Midbrain (tissue), 1 donor: Measurements from ENCODE around the gene KCNMA1.

ENCODE experiments used
- DNase-seq: peaks from one replicate; lab custom pipeline; 2025; lab: John Stamatoyannopoulos, UW

The KCNMA1 gene

GRCh38 chr10:77020426-77021040 is 617.1 kb downstream of the KCNMA1 start:
- no peak for DNase-seq

- DNase-seq: no peak
Observed at GRCh38 chr10:77016855-77017254, 620.8 kb downstream of the KCNMA1 start.

- no peak for DNase-seq
Observed at GRCh38 chr10:77016278-77016815, 621.3 kb downstream of the KCNMA1 start.

GRCh38 chr10:77015360-77015759 is 622.2 kb downstream of the KCNMA1 start:
- DNase-seq: no peak

GRCh38 chr10:77012812-77013500 is 624.7 kb downstream of the KCNMA1 start:
- no peak for DNase-seq

GRCh38 chr10:77011874-77012811 is 625.5 kb downstream of the KCNMA1 start:
- DNase-seq: no peak

GRCh38 chr10:77010430-77010829 is 627.2 kb downstream of the KCNMA1 start:
- DNase-seq: no peak

- no peak for DNase-seq
Observed at GRCh38 chr10:77007834-77008233, 629.8 kb downstream of the KCNMA1 start.

GRCh38 chr10:77006836-77007511 is 630.6 kb downstream of the KCNMA1 start:
- DNase-seq: no peak

GRCh38 chr10:77005871-77006270 is 631.7 kb downstream of the KCNMA1 start:
- DNase-seq: no peak

GRCh38 chr10:77004917-77005564 is 632.6 kb downstream of the KCNMA1 start:
- peak; percentile 38 for DNase-seq

- DNase-seq: no peak
Observed at GRCh38 chr10:77002872-77003271, 634.7 kb downstream of the KCNMA1 start.

GRCh38 chr10:77001206-77001605 is 636.4 kb downstream of the KCNMA1 start:
- DNase-seq: no peak

- no peak for DNase-seq
Observed at GRCh38 chr10:76998451-76998850, 639.2 kb downstream of the KCNMA1 start.

- DNase-seq: no peak
Observed at GRCh38 chr10:76997631-76998030, 640.0 kb downstream of the KCNMA1 start.

GRCh38 chr10:76995023-76995422 is 642.6 kb downstream of the KCNMA1 start:
- no peak for DNase-seq

- no peak for DNase-seq
Observed at GRCh38 chr10:76993213-76993612, 644.4 kb downstream of the KCNMA1 start.

GRCh38 chr10:76992467-76992866 is 645.1 kb downstream of the KCNMA1 start:
- no peak for DNase-seq

GRCh38 chr10:76991621-76992020 is 646.0 kb downstream of the KCNMA1 start:
- no peak for DNase-seq

- no peak for DNase-seq
Observed at GRCh38 chr10:76990561-76990960, 647.0 kb downstream of the KCNMA1 start.
